ENCODE data around the gene HIRA. TPM values are rescaled to one million over a fixed set of nuclear protein-coding genes. Genes with fewer than 3 reads are reported as not detected.

The HIRA gene
- total RNA-seq, 1 donor from 2014 or later = 25.2 TPM

DNA sequence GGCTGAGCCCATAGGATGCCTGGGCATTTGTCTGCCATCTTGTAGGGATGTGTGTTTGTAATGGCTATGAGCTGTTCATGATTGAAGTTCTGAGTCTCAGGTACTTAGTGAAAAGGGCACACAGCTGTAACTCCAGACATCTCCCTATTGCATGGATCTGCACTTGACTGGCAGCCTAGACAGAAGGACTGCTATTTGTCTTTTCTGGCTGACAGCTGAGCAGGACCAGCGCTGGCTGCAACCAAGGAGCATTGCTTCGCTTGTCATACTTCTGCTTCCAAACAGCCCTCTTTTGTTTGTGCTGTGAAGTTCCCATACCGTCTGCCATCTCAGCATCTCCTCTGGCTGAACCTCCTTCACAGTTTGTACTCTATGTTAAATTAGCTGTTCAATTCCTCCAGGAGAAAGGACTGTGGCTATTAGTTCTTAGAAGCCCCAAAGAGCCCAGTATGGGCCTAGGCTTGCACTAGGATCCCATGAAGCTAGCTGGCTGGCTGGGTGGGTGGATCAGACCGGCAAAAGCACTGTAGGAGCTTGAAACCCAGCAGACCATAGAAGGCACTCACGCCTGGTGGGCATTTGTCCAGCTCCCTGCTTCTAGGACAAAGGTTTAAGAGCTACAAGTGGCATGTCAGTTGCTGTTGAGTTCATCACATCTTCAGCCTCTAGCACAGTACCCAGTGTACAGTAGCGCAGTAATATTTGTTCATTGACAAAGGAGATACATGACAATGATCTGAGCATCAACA, 20.4 kb downstream of the HIRA start:
- DNase-seq (ENCODE audit: low spot score) = no peak

GRCh38 chr22:19407649-19408606, 23.6 kb downstream of the HIRA start:
- DNase-seq (ENCODE audit: low spot score) = no peak

DNA sequence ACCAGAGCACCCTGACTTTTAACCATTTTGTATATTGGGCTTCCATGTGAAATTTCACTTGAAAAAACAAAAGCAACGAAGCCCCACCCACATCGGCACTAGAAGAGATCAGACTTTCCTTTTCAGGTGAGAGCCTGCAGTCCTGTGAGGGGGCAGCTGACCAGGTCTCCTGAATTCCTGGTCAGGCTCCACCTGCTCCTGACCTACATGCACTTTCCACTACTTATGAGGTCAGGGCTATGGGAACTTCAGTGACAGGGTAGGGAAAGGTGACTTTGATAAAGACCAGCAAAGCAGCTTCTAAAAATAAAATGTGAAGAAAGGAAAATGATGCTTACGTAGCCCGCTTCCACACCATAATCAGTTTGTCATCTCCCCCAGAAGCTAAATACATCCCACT, 24.7 kb downstream of the HIRA start:
- DNase-seq (ENCODE audit: low spot score) = no peak

GRCh38 chr22:19406281-19406811, 25.2 kb downstream of the HIRA start:
- no peak for DNase-seq (ENCODE audit: low spot score)

DNA sequence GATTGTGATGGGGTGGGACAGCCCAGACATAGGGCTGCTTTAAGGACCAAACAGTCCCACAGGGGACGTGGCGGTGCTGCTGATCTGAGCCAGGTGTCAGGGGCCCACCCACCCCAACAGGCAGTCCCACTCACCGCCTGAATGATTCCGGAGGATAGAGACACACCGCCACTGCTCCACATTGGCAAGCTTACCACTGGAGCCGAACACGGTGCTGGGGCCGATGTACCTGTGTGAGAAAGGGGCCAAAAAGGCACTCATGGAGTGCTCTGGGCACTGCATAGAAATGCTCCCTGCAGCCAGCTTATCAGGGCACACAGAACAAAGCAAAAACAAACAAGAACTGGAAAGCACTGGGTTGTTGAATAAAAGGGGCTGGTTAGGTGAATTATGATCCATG, 25.9 kb downstream of the HIRA start:
- no peak for DNase-seq (ENCODE audit: low spot score)

DNA sequence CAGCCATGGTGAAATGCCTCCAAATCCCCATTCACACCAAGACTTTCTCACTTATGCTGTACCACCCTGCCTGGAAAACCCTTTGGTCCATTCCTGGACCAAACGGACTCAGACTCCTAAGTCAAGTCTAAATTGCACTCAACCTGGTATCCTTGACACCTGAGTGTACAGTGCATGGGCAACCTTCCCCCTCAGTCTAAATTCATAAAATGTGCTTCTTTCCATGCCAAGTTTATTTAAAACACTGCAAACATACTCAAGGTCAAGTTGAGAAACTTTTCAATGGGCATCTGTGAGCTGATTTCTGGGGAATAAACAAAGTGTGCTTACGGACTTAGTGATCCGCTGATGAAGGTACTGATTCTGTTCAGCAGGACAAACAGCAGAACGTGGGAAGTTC, 26.4 kb downstream of the HIRA start:
- no peak for DNase-seq (ENCODE audit: low spot score)

GRCh38 chr22:19404676-19405075, 26.9 kb downstream of the HIRA start:
- no peak for DNase-seq (ENCODE audit: low spot score)

DNA sequence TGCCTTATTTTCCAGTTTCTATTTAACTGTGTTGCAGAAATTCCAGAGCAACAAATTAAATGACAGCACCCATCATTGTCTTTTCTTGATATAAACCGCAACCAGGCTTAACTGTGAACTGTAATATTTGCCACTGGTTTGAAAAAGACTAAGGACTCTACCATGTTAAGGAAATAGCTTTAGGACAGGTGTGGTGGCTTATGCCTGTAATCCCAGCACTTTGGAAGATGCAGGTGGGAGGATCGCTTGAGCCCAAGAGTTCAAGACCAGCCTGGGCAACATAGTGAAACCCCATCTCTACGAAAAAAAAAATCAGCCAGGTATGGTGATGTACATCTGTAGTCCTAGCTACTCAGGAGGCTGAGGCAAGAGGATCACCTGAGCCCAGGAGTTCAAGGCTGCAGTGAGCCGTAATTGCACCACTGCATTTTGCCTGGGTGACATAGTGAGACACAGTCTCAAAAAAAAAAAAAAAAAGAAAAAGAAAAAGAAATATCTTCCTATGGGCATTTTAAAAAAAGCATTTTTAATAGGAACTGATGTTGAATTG, 28.8 kb downstream of the HIRA start:
- DNase-seq (ENCODE audit: low spot score) = no peak

DNA sequence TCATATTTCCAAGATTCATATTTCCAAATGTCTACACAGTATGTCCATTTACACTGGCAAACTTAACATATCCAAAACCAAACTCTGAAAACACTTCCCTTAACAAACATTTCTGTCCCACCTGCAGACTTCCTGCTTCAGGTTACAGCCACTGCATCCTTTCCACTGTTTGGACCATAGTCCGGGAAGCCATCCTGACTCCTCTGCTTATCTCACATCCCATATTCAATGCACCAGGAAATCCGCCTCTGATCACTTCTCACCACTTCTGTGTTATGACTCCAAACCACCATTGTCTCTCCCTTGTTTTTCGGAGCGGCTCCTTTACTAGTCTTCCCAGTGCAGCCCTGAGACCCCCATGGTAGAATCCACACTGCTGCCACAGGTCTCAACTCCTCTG, 30.1 kb downstream of the HIRA start:
- no peak for DNase-seq (ENCODE audit: low spot score)

- no peak for DNase-seq (ENCODE audit: low spot score)
Measured at GRCh38 chr22:19400881-19401280, 30.7 kb downstream of the HIRA start.

DNA sequence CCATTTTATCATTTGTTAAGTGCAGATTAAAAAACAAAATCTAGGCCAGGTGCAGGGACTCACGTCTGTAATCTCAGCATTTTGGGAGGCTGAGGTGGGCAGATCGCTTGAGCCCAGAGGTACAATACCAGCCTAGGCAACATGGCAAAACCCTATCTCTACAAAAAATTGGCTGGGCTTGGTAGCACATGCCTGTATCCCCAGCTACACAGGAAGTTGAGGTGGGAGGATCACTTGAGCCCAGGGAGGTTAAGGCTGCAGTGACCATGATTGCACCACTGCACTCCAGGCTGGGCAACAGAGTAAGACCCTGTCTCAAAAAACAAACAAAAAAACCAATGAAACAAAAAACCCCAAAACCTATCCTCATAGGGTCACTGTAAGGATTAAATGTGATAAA, 32.9 kb downstream of the HIRA start:
- no peak for DNase-seq (ENCODE audit: low spot score)

GRCh38 chr22:19398206-19398605, 33.3 kb downstream of the HIRA start:
- no peak for DNase-seq (ENCODE audit: low spot score)

DNA sequence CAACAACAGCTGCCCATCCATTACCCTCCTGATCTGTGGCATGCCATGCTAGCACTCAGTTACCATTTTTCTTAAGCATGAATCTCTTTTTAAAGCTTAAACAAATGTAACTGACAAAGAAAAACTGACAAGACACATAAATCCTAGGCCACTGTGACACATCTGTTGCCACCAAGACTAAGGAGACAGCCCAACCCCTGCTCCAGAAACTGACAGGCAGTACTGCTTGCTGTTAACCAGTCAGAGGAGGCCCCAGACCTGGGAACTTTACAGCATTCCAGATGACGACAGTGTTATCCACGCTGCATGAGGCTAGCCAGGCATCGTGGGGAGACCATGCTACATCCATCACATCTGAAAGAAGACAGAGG, 33.8 kb downstream of the HIRA start:
- DNase-seq (ENCODE audit: low spot score) = no peak

- no peak for DNase-seq (ENCODE audit: low spot score)
Measured at GRCh38 chr22:19396934-19397733, 34.4 kb downstream of the HIRA start.

- no peak for DNase-seq (ENCODE audit: low spot score)
Measured at GRCh38 chr22:19396561-19396933, 35.0 kb downstream of the HIRA start.

DNA sequence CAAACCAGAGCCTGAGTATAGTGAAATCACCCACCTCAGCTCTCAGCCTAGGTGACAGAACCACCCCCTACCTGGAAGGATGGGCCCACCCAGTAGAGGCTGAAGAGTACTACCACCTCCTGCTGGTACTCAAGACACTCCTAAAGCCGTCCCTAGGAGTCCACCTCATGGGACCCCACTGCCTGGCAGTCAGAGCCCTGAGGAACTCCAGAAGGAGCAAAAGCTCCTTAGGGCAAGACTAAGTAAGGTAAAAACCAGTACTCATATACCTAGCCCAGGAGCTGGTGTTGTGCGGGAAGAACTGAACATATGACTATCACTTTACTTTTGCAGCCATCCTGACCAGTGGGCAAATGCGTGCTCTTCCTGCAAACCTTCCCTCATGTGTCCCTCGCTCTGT, 36.3 kb downstream of the HIRA start:
- no peak for DNase-seq (ENCODE audit: low spot score)

DNA sequence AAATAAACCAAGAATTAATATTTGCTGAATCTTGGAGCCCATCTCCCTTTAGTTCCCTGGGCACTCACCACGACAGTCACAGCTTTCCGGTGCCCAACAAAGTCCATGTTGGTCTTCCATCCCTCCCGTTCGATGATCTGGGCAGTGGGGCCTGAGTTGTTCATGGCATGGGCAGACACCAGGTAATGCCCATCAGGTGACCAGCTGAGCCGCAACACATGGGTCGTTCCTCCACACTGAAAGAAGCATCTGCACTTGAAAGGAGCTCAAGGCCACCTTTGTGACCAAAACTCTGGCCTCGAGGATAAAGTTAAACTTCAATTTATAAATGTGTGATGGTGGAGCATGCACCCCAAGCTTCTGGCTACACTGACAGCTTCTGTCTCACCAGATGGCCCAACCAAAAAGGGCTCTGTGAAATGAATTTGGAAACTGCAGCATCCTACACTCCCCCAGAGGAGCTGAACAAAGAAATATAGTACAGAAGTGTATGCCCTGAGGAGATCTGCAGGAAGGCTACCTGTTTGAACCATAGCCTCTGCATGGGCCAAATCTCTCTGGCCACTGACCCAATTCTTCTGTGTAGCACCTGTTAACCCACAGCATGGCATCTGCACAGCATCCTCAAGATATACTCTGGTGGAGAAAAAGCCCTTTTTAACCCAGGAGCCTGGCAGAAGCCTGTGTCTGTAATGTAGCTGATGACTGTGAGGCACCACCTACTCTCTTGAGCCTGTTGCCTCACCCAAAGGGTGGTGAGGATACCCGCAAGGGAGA, 37.1 kb downstream of the HIRA start:
- DNase-seq (ENCODE audit: low spot score) = no peak

- DNase-seq (ENCODE audit: low spot score) = no peak
Measured at GRCh38 chr22:19393704-19394103, 37.8 kb downstream of the HIRA start.

GRCh38 chr22:19387575-19387974, 44.0 kb downstream of the HIRA start:
- no peak for DNase-seq (ENCODE audit: low spot score)

- DNase-seq (ENCODE audit: low spot score) = no peak
Measured at GRCh38 chr22:19387038-19387437, 44.5 kb downstream of the HIRA start.

DNA sequence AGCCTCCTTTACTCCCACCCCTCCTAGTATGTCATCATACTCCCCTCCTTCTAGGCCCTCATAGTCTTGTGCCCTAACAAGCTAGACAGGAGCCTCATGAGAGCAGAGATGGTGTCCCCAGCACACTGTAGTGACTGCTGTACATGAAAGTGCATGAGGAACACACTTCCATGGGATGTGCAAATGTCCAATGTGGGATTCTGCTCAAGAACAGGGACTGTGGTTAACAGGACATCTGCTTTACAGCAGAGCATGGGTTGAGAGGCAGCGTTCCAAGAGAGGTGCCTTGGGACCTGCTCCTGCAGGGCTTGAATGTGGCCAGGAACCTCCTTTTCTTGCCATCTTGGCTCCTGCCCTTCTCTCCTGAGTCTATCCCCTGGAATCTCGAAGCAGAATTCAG, 45.3 kb downstream of the HIRA start:
- DNase-seq (ENCODE audit: low spot score) = no peak

All from mucosa of gallbladder (tissue), 1 donor.